Measurements from ENCODE around the gene LHX4. TPM values are rescaled to one million over a fixed set of nuclear protein-coding genes. Genes with fewer than 3 reads are reported as not detected.
A peak's percentile ranks its signal among the peaks of the same experiment; 100 is the strongest.

The LHX4 gene
- total and polyA plus RNA-seq, 10 donors, result 0.02 to 2.0 (median 0.03) TPM; not detected in 5

GRCh38 chr1:180196436-180197003, 33.5 kb upstream of the LHX4 start:
- Histone ChIP-seq H3K27me3 (replicated peaks in 1 of 7) (no peaks in the 10 kb centered on the region), H3K27ac (no peak overlapping the region), H3K4me3 (no peak overlapping the region), H3K36me3 (peaks cover 0 to 97% (median 22%) of the 10 kb centered on the region in 6 donors), H3K4me1 (peaks cover 0 to 11% (median 0%) of the 10 kb centered on the region in 6 donors), H3K9me3 (no peaks in the 10 kb centered on the region)
- 92 to 95% (median 92%) methylated on average over 11 to 17 of the region's 17 CpGs for WGBS, 5 donors
- intact Hi-C loops (cut with DNase I; ENCODE audit: low total_unique reads), result no loop called here
- TF ChIP-seq POLR2A (IDR thresholded peaks at IDR 0.05) (no peak), POLR2AphosphoS5 (IDR thresholded peaks at IDR 0.05) (peak in 1 of 3 donors; percentile 12), CTCF (IDR thresholded peaks at IDR 0.05 in 8 of 11, conservative IDR thresholded peaks at IDR 0.05 in 3 of 11) (no peak)
- DNase-seq, result no peak

- intact Hi-C loops (cut with DNase I; ENCODE audit: low total_unique reads), result no loop called here
- no peak for DNase-seq
- Histone ChIP-seq H3K36me3 (peaks cover 0 to 90% (median 20%) of the 10 kb centered on the region in 6 donors), H3K27ac (no peak overlapping the region), H3K27me3 (replicated peaks in 1 of 7) (no peaks in the 10 kb centered on the region), H3K4me1 (peaks cover 0 to 6% (median 0%) of the 10 kb centered on the region in 6 donors), H3K4me3 (no peak overlapping the region), H3K9me3 (no peaks in the 10 kb centered on the region)
- WGBS, 5 donors, result 81 to 88% (median 85%) methylated on average over 3 to 5 of the region's 5 CpGs
- no peak for TF ChIP-seq CTCF (IDR thresholded peaks at IDR 0.05 in 8 of 11, conservative IDR thresholded peaks at IDR 0.05 in 3 of 11)
- no peak for TF ChIP-seq POLR2A (IDR thresholded peaks at IDR 0.05)
- TF ChIP-seq POLR2AphosphoS5 (IDR thresholded peaks at IDR 0.05), result no peak
Observed at GRCh38 chr1:180197231-180197630, 32.8 kb upstream of the LHX4 start.

- H3K36me3 ChIP-seq, result peaks cover 0 to 80% (median 20%) of the 10 kb centered on the region in 6 donors
Observed at GRCh38 chr1:180198196-180198595, 31.9 kb upstream of the LHX4 start.

More at GRCh38 chr1:180198196-180198595, 31.9 kb upstream of the LHX4 start:
- Histone ChIP-seq H3K27ac (no peak overlapping the region), H3K9me3 (no peaks in the 10 kb centered on the region), H3K4me1 (peaks cover 0 to 6% (median 0%) of the 10 kb centered on the region in 6 donors), H3K4me3 (no peak overlapping the region), H3K27me3 (replicated peaks in 1 of 7) (no peaks in the 10 kb centered on the region)
- TF ChIP-seq CTCF (IDR thresholded peaks at IDR 0.05 in 8 of 11, conservative IDR thresholded peaks at IDR 0.05 in 3 of 11) (no peak), POLR2A (IDR thresholded peaks at IDR 0.05) (no peak), POLR2AphosphoS5 (IDR thresholded peaks at IDR 0.05) (no peak)
- no peak for DNase-seq
- intact Hi-C loops (cut with DNase I; ENCODE audit: low total_unique reads), result no loop called here
- 83 to 96% (median 85%) methylated on average over 4 of the region's 4 CpGs for whole genome bisulfite sequencing, 5 donors
